NCI-H146 treated with DMSO at 0.1 percent for 48 hours (cell line): ENCODE measurements around the gene TP53INP2.
"Not testable (repeated sequence)": the region's sequence is repeated elsewhere in the genome, so short reads cannot be mapped to it uniquely, and the experiment has no call there.

Source experiments
- DNase-seq: peaks from one replicate; lab custom pipeline; 2025; ENCODE audit not compliant: unreplicated experiment; lab: John Stamatoyannopoulos, UW

Gene TP53INP2

GRCh38 chr20:34704177-34705007, at the start of gene TP53INP2:
TP53INP2 (plus strand) TSS chr20:34704344; CDS start chr20:34708740, 4,396 bp downstream.
- DNase-seq = peak; percentile 83

GRCh38 chr20:34658654-34659053, 45.5 kb upstream of the TP53INP2 start:
- DNase-seq = not testable (repeated sequence)

GRCh38 chr20:34661811-34662210, 42.3 kb upstream of the TP53INP2 start:
- DNase-seq = not testable (repeated sequence)

GRCh38 chr20:34663213-34663943, 40.8 kb upstream of the TP53INP2 start:
- no peak for DNase-seq

- DNase-seq = not testable (repeated sequence)
Measured at GRCh38 chr20:34664751-34665150, 39.4 kb upstream of the TP53INP2 start.

GRCh38 chr20:34669094-34669493, 35.0 kb upstream of the TP53INP2 start:
- DNase-seq = no peak

- DNase-seq = no peak
Measured at GRCh38 chr20:34673412-34673811, 30.7 kb upstream of the TP53INP2 start.

- DNase-seq = no peak
Measured at GRCh38 chr20:34675561-34675960, 28.6 kb upstream of the TP53INP2 start.

GRCh38 chr20:34675993-34676641, 28.0 kb upstream of the TP53INP2 start:
- no peak for DNase-seq

- peak; percentile 94 for DNase-seq
Measured at GRCh38 chr20:34676642-34677373, 27.3 kb upstream of the TP53INP2 start, which contains the start of gene PIGU. PIGU (minus strand) TSS chr20:34677092; CDS start chr20:34677085, 7 bp downstream.

GRCh38 chr20:34680586-34681175, 23.5 kb upstream of the TP53INP2 start:
- DNase-seq = no peak

GRCh38 chr20:34683667-34684066, 20.5 kb upstream of the TP53INP2 start:
- no peak for DNase-seq

- no peak for DNase-seq
Measured at GRCh38 chr20:34689486-34689885, 14.7 kb upstream of the TP53INP2 start.

- no peak for DNase-seq
Measured at GRCh38 chr20:34691838-34692237, 12.3 kb upstream of the TP53INP2 start.

- DNase-seq = no peak
Measured at GRCh38 chr20:34693414-34693813, 10.7 kb upstream of the TP53INP2 start.

- DNase-seq = no peak
Measured at GRCh38 chr20:34701405-34702085, 2.6 kb upstream of the TP53INP2 start.

GRCh38 chr20:34703061-34703423, 1.1 kb upstream of the TP53INP2 start:
- no peak for DNase-seq

- peak; percentile 56 for DNase-seq
Measured at GRCh38 chr20:34703424-34704176, 544 bp upstream of the TP53INP2 start.

GRCh38 chr20:34705008-34705396, 858 bp downstream of the TP53INP2 start:
- no peak for DNase-seq
